Heart left ventricle (tissue), 16 donors: ENCODE results near the gene LAMTOR1. TPM values are rescaled to one million over a fixed set of nuclear protein-coding genes. Genes with fewer than 3 reads are reported as not detected.

Experiments
- ATAC-seq, 4 donors: fragments of 200-7000 bp; cut with Tn5 transposase; one replicate each; pipeline ENCODE4 v1.9.1; 2020 to 2022; ENCODE audit warnings: moderate library complexity in 4 of 4, mild to moderate bottlenecking in 3 of 4, moderate number of reproducible peaks in 1 of 4
- DNase-seq, 5 donors: peaks; one replicate each; pipeline ENCODE4 v3.0.0-alpha.2; 2020
- H3K27ac ChIP-seq, 12 donors: fragments of 200-600 bp; sonication (generic) in 4 of 12; one replicate each; pipeline versions ENCODE4 v1.5.0 to v1.8.0; 2016 to 2022; ENCODE audit warnings: mild to moderate bottlenecking in 2 of 12
- H3K27me3 ChIP-seq, 9 donors: fragments of 200-600 bp; sonication (generic) in 2 of 9; one replicate each; pipeline versions ENCODE4 v1.5.1 to v1.8.0; 2016 to 2022; ENCODE audit warnings: mild to moderate bottlenecking in 3 of 9
- H3K36me3 ChIP-seq, 9 donors: fragments of 200-600 bp; sonication (generic) in 2 of 9; one replicate each; pipeline versions ENCODE4 v1.5.0 to v1.8.0; 2018 to 2022; ENCODE audit warnings: mild to moderate bottlenecking in 2 of 9
- H3K4me1 ChIP-seq, 12 donors: fragments of 200-600 bp; sonication (generic) in 4 of 12; one replicate each; pipeline versions ENCODE4 v1.5.0 to v1.8.0; 2016 to 2022; ENCODE audit warnings: mild to moderate bottlenecking in 3 of 12
- H3K4me3 ChIP-seq, 12 donors: fragments of 200-600 bp; sonication (generic) in 4 of 12; one replicate each; pipeline versions ENCODE4 v1.5.0 to v1.8.0; 2017 to 2022; ENCODE audit warnings: mild to moderate bottlenecking in 9 of 12, moderate library complexity in 4 of 12
- H3K9me3 ChIP-seq, 12 donors: fragments of 200-600 bp; sonication (generic) in 4 of 12; one replicate each; pipeline versions ENCODE4 v1.5.0 to v1.8.0; 2016 to 2022; ENCODE audit warnings: mild to moderate bottlenecking in 1 of 12
- POLR2A ChIP-seq, 2 donors: fragments of 450-650 bp; IDR thresholded peaks; one replicate each; pipeline ENCODE4 v1.6.1; 2017; ENCODE audit warnings: antibody characterized with exemption in 2 of 2, mild to moderate bottlenecking in 2 of 2, moderate library complexity in 2 of 2
- WGBS, 4 donors: extraction: QIAGEN DNeasy Blood & Tissue Kit in 2 of 4; methylation state at CpG; one replicate each; pipeline versions ENCODE4 v1.1.5 to v1.1.7; 2013 to 2018; 5-methylcytosine and 5-hydroxymethylcytosine counted together
- intact Hi-C, 10 donors: fragments of 100-400 bp; cut with DNase I; formaldehyde crosslinking; loops; one replicate each; pipeline versions ENCODE4 v1.11.1 to v1.14.2; 2022
- polyA plus RNA-seq, 2 donors: library from polyadenylated mRNA; stranded (reverse); fragments of 200-250 nt; gene quantifications; one replicate each; pipeline ENCODE4 v1.2.3, GENCODE V29; 2013
- total RNA-seq, 9 donors: library from RNA; depleted of rRNA in 2 of 9; stranded (reverse); fragments of >200 nt in 2 of 9; fragmentation: NEBNext Ultra II Directional in 3 of 9; extraction: Animal tissue kit (Norgen Biotek cat#: 25700) in 3 of 9; gene quantifications; one replicate each; pipeline versions ENCODE4 v1.1.0 to v1.2.4, GENCODE V29; 2016 to 2023
- TF ChIP-seq, protein P1 (sequence below), 12 donors: fragments of 200-600 bp; sonication (generic) in 4 of 12; IDR thresholded peaks; one replicate each; pipeline versions ENCODE4 v1.5.0 to v1.8.0; 2018 to 2022; ENCODE audit warnings: antibody characterized with exemption in 12 of 12, mild to moderate bottlenecking in 5 of 12
- donor health status: ischemic (EF 13 %, LVEDD 7.1; RV severe dilation, severe dysfunction).
- donor health status: healthy with polysubstance abuse.
- donor health status: DM: no; HTN: yes; CAD: no.
- donor health status: DM: no; HTN: no; CAD: no.
- donor health status: ischemic (EF 25% LVEDD 6.9; RV normal size, moderate dysfunction).
- donor health status: ischemic (EF 25% LVEDD 5.7; RV mildly dilated, moderate dysfunction).
- donor health status: healthy.
- donor health status: DM: yes; HTN: yes; CAD: no.
- donor health status: ischemic (EF 35%, LVEDD 5.7; RV mildly dilated, moderate dysfunction).
- donor health status: nonischemic (EF 11% LVEDD 7.7; RV severe dilation, severe dysfunction).
- donor health status: DM: yes; HTN: yes; CAD: no.
- donor health status: PGD.
- donor health status: ischemic (EF 29% LVEDD 5.4; RV normal size, mild dysfunction).
- donor health status: nonischemic (EF 23%, LVEDD 6.1; RV moderate dilation, normal function).

The LAMTOR1 gene
- total and polyA plus RNA-seq, 11 donors = 68.7 to 159 (median 84.8) TPM

DNA sequence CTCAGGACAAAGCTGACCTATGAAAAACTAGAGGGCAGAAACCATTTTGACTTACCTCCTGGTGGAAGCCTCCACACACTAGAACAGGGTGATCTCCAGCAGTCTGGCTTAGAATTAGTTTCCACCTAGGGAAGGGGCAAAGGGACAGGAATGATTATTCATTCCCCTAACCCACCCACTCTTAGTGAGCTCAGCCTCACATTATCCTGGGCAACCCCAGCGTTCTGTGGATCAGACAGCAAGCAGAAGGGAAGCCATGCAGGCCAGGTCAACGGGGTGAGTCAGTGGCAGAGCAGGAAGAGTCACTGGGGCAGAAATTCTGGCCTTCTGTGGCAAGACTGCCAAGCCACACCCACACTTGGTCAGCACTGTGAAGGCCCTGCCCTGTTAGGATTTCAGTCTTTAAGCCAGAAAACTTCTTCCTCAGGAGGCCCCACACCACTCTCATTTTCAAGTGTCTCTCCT is 33.3 kb downstream of the LAMTOR1 start:
- Histone ChIP-seq H3K4me3 (peak overlapping the region in 1 of 12 donors; percentile 39), H3K4me1 (peaks cover 7 to 69% (median 32%) of the 10 kb centered on the region in 12 donors)
- WGBS, 4 donors = 7 to 23% (median 15%) methylated on average over 2 of the region's 2 CpGs

GRCh38 chr11:72069200-72069599 is 33.9 kb downstream of the LAMTOR1 start:
- ATAC-seq = peak in 2 of 4 donors; percentile 19 to 50
- Histone ChIP-seq H3K27me3 (no peaks in the 10 kb centered on the region), H3K4me3 (peak overlapping the region in 1 of 12 donors; percentile 39), H3K27ac (peak overlapping the region in 11 of 12 donors; percentile 31 to 86 (median 68)), H3K4me1 (peaks cover 7 to 67% (median 32%) of the 10 kb centered on the region in 12 donors), H3K36me3 (peaks cover 0 to 23% (median 3%) of the 10 kb centered on the region in 9 donors), H3K9me3 (no peaks in the 10 kb centered on the region)
- intact Hi-C loops = no loop called here
- DNase-seq = no peak
- TF ChIP-seq, protein P1, sequence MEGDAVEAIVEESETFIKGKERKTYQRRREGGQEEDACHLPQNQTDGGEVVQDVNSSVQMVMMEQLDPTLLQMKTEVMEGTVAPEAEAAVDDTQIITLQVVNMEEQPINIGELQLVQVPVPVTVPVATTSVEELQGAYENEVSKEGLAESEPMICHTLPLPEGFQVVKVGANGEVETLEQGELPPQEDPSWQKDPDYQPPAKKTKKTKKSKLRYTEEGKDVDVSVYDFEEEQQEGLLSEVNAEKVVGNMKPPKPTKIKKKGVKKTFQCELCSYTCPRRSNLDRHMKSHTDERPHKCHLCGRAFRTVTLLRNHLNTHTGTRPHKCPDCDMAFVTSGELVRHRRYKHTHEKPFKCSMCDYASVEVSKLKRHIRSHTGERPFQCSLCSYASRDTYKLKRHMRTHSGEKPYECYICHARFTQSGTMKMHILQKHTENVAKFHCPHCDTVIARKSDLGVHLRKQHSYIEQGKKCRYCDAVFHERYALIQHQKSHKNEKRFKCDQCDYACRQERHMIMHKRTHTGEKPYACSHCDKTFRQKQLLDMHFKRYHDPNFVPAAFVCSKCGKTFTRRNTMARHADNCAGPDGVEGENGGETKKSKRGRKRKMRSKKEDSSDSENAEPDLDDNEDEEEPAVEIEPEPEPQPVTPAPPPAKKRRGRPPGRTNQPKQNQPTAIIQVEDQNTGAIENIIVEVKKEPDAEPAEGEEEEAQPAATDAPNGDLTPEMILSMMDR (IDR thresholded peaks at IDR 0.05) = no peak
- TF ChIP-seq POLR2A (IDR thresholded peaks at IDR 0.05) = no peak

More for the DNA sequence above, 33.3 kb downstream of the LAMTOR1 start:
- TF ChIP-seq POLR2A (IDR thresholded peaks at IDR 0.05) = peak in 1 of 2 donors; percentile 50
- TF ChIP-seq, protein P1 (IDR thresholded peaks at IDR 0.05) = no peak
- intact Hi-C loops = no loop called here
- no peaks in the 10 kb centered on the region for H3K9me3 ChIP-seq
- H3K27me3 ChIP-seq = no peaks in the 10 kb centered on the region
- H3K27ac ChIP-seq = peak overlapping the region in 11 of 12 donors; percentile 31 to 86 (median 68)
- DNase-seq (peak; percentile 75 to 91 (median 87)), ATAC-seq (peak; percentile 88 to 99 (median 97))
- H3K36me3 ChIP-seq = peaks cover 0 to 16% (median 0%) of the 10 kb centered on the region in 9 donors

- H3K9me3 ChIP-seq = no peaks in the 10 kb centered on the region
These were observed 35.4 kb downstream of the LAMTOR1 start for GRCh38 chr11:72067676-72068075.

GRCh38 chr11:72067266-72067665 is 35.8 kb downstream of the LAMTOR1 start:
- Histone ChIP-seq H3K4me3 (no peak overlapping the region), H3K27ac (peak overlapping the region in 10 of 12 donors; percentile 11 to 80 (median 29)), H3K27me3 (no peaks in the 10 kb centered on the region), H3K4me1 (peaks cover 7 to 62% (median 32%) of the 10 kb centered on the region in 12 donors), H3K9me3 (no peaks in the 10 kb centered on the region), H3K36me3 (peaks cover 0 to 31% (median 3%) of the 10 kb centered on the region in 9 donors)
- DNase-seq (no peak), ATAC-seq (peak in 1 of 4 donors; percentile 21)
- intact Hi-C loops = no loop called here
- TF ChIP-seq, protein P1 (IDR thresholded peaks at IDR 0.05) = no peak
- TF ChIP-seq POLR2A (IDR thresholded peaks at IDR 0.05) = no peak

More at GRCh38 chr11:72067676-72068075, 35.4 kb downstream of the LAMTOR1 start:
- TF ChIP-seq POLR2A (IDR thresholded peaks at IDR 0.05) = no peak
- TF ChIP-seq, protein P1 (IDR thresholded peaks at IDR 0.05) = no peak
- Histone ChIP-seq H3K27me3 (no peaks in the 10 kb centered on the region), H3K36me3 (peaks cover 0 to 27% (median 3%) of the 10 kb centered on the region in 9 donors), H3K27ac (peak overlapping the region in 4 of 12 donors; percentile 33 to 80 (median 46)), H3K4me1 (peaks cover 7 to 66% (median 32%) of the 10 kb centered on the region in 12 donors), H3K4me3 (no peak overlapping the region)
- no peak for DNase-seq
- ATAC-seq = no peak
- intact Hi-C loops = no loop called here
